MCF 10A (cell line): Measurements from ENCODE around the gene OBP2A. TPM values are rescaled to one million over a fixed set of nuclear protein-coding genes. Genes with fewer than 3 reads are reported as not detected.

ENCODE experiments used
- BruUV-seq: library from RNA; stranded (reverse); fragments of 400-500 nt; replicated peaks from 2 replicates; lab custom pipeline; 2021; lab: Mats Ljungman, UMichigan
- CTCF ChIA-PET: fragments of 300-600 bp; sonication (Branson Sonifier 250); formaldehyde crosslinking; extraction: SDS; loops from one replicate; lab custom pipeline; 2021; ENCODE audit warnings: antibody characterized with exemption, inconsistent platforms; lab: Yijun Ruan, JAX
- POLR2A ChIA-PET: fragments of 300-600, 350-650 bp; sonication (Branson Sonifier 250); formaldehyde crosslinking; extraction: SDS; loops from one replicate; lab custom pipeline; 2020; ENCODE audit warnings: antibody characterized with exemption, inconsistent platforms; lab: Yijun Ruan, JAX
- DNase-seq: peaks from one replicate; pipeline ENCODE4 v3.0.0-alpha.2; 2018; ENCODE audit not compliant: unreplicated experiment
- H3K27ac Mint-ChIP-seq: one replicate; pipeline ENCODE4 v1.8.0; 2022; ENCODE audit warnings: mild to moderate bottlenecking, low read depth, mixed read lengths; ENCODE audit not compliant: unreplicated experiment
- H3K27me3 Mint-ChIP-seq: one replicate; pipeline ENCODE4 v1.8.0; 2022; ENCODE audit warnings: mixed read lengths; ENCODE audit not compliant: insufficient read depth, unreplicated experiment
- H3K36me3 Mint-ChIP-seq: one replicate; pipeline ENCODE4 v1.8.0; 2022; ENCODE audit warnings: mild to moderate bottlenecking, moderate library complexity, mixed read lengths; ENCODE audit not compliant: insufficient read depth, unreplicated experiment
- H3K4me1 Mint-ChIP-seq: one replicate; pipeline ENCODE4 v1.8.0; 2022; ENCODE audit warnings: mixed read lengths; ENCODE audit not compliant: insufficient read depth, unreplicated experiment
- H3K4me3 Mint-ChIP-seq: one replicate; pipeline ENCODE4 v1.8.0; 2022; ENCODE audit warnings: mild to moderate bottlenecking, moderate library complexity, mixed read lengths; ENCODE audit not compliant: unreplicated experiment
- H3K9me3 Mint-ChIP-seq: one replicate; pipeline ENCODE4 v1.8.0; 2022; ENCODE audit warnings: mixed read lengths; ENCODE audit not compliant: unreplicated experiment
- intact Hi-C: fragments of 100-400 bp; cut with micrococcal nuclease; formaldehyde crosslinking; loops from 2 replicates; pipeline ENCODE4 v1.14.1; 2022
- total RNA-seq: library from RNA; stranded (reverse); gene quantifications from 2 replicates; pipeline ENCODE4 v1.2.3, GENCODE V29; 2022
- TF ChIP-seq, protein P1 (sequence below): fragments of 200-600 bp; IDR thresholded peaks from one replicate; pipeline ENCODE4 v1.8.0; 2022; ENCODE audit warnings: antibody characterized with exemption, mild to moderate bottlenecking; ENCODE audit not compliant: unreplicated experiment

Gene OBP2A
- total RNA-seq, 1 experiment from 2014 or later: not detected

DNA sequence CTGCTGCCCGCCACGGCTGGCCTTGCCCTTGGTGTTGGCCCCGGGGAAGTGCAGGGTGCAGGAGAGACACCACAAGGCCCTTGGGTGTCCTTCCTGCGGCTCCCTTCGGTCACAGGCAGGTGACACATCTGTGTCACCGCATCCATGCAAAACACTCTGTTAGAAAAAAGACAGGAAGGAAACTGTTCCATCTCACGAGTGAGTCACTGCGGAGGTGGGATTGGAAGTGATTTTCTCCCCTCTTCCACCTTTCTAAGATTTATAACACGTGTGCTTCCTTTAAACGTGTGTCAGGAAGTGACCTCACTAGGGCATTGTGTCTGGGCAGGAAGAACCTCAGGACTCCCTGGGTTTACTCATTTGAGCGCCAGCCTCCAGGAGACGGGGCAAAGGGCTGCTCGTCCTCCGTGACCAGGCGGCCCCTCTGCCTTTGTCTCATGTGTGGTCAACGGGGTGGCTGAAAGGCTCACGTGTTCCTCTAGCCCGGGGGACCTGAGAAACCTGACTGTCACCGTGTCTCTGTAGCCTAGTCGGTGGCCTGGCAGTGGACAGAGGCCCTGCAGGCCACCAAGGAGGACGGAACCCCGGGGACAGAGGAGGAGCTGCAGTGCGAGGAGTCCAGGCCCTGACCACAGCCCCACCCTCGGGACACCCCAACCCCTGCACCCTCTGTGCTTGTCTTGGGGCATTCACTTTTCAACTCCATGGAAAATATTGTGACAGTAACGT lies 29.6 kb upstream of the OBP2A start:
- H3K27me3 Mint-ChIP-seq: peaks cover 28% of the 10 kb centered on the region
- POLR2A ChIA-PET: no interaction called here

DNA sequence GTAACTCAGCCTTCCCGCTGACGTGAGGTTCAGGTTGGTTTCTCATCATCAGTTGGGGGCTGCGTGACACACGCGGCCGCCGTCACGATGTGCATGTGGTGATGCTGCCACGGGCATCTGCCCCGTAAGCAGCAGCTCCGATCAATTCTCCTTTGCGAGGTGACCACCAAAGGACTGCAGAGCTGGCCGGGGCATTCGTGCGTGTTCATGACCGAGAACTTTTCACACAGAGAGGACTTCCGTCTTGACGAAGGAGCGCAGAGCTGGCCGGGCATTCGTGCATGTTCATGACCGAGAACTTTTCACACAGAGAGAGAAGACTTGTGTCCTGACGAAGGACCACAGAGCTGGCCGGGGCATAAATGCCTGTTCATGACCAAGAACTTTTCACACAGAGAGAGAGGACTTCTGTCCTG lies 28.5 kb upstream of the OBP2A start:
- ChIA-PET CTCF (no interaction called here), POLR2A (no interaction called here)
- intact Hi-C loops: no loop called here
- TF ChIP-seq, protein P1, sequence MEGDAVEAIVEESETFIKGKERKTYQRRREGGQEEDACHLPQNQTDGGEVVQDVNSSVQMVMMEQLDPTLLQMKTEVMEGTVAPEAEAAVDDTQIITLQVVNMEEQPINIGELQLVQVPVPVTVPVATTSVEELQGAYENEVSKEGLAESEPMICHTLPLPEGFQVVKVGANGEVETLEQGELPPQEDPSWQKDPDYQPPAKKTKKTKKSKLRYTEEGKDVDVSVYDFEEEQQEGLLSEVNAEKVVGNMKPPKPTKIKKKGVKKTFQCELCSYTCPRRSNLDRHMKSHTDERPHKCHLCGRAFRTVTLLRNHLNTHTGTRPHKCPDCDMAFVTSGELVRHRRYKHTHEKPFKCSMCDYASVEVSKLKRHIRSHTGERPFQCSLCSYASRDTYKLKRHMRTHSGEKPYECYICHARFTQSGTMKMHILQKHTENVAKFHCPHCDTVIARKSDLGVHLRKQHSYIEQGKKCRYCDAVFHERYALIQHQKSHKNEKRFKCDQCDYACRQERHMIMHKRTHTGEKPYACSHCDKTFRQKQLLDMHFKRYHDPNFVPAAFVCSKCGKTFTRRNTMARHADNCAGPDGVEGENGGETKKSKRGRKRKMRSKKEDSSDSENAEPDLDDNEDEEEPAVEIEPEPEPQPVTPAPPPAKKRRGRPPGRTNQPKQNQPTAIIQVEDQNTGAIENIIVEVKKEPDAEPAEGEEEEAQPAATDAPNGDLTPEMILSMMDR: no peak
- peaks cover 28% of the 10 kb centered on the region for H3K27me3 Mint-ChIP-seq
- DNase-seq: no peak
- no TSS peak for BruUV-seq
- H3K9me3 Mint-ChIP-seq: no peaks in the 10 kb centered on the region
- no peak overlapping the region for H3K4me3 Mint-ChIP-seq
- H3K27ac Mint-ChIP-seq: no peak overlapping the region
- no peaks in the 10 kb centered on the region for H3K36me3 Mint-ChIP-seq
- peaks cover 5% of the 10 kb centered on the region for H3K4me1 Mint-ChIP-seq

More for the DNA sequence above, 29.6 kb upstream of the OBP2A start:
- CTCF ChIA-PET: interaction anchor here (0.6 kb wide), 1 partner anchor 86 kb away, joined by 4 read pairs; no protein-coding TSS in a partner anchor
- intact Hi-C loops: no loop called here
- BruUV-seq: no TSS peak
- TF ChIP-seq, protein P1: no peak
- Mint-ChIP-seq H3K4me1 (peaks cover 7% of the 10 kb centered on the region), H3K4me3 (no peak overlapping the region), H3K36me3 (no peaks in the 10 kb centered on the region), H3K27ac (no peak overlapping the region), H3K9me3 (no peaks in the 10 kb centered on the region)
- DNase-seq: no peak

DNA sequence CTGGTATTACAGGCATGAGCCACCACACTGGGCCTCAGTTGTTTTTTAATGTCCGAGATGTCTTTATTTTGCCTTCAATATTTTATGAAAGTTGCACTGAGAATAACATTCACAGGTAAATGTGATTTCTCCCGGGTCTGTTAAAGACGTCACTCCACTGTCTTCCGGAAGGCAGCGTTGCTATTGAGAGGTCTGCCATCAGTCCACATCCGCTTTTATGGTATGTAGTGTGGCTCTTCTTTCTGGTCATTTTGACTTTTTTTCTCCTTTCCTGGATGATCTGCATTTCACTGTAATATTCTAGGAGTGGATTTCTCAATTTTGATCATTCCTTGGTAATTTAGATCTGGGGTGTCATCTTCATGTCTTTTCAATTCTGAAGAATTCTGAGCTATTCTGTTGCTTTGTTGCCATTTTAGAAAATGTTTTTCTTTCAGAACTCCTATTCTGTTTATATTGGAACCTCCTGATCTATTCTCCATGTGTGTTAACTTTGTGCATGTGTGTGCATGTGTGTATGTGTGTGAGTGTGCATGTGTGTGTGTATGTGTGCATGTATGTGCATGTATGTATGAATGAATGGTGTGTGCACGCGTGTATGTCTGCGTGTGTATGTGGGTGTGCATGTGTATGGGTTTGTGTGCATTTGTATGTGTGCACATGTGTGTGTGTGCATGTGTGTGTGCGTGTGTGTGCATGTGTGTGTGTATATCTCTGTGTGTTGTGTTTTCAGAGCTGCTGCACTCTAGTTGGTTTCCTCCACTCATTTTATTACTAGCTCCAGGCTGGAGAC lies 26.6 kb upstream of the OBP2A start:
- Mint-ChIP-seq H3K4me1 (no peaks in the 10 kb centered on the region), H3K27ac (no peak overlapping the region), H3K27me3 (peaks cover 28% of the 10 kb centered on the region), H3K36me3 (no peaks in the 10 kb centered on the region), H3K9me3 (no peaks in the 10 kb centered on the region), H3K4me3 (no peak overlapping the region)
- no TSS peak for BruUV-seq
- CTCF ChIA-PET: no interaction called here
- POLR2A ChIA-PET: no interaction called here
- TF ChIP-seq, protein P1: no peak
- intact Hi-C loops: no loop called here
- DNase-seq: no peak

DNA sequence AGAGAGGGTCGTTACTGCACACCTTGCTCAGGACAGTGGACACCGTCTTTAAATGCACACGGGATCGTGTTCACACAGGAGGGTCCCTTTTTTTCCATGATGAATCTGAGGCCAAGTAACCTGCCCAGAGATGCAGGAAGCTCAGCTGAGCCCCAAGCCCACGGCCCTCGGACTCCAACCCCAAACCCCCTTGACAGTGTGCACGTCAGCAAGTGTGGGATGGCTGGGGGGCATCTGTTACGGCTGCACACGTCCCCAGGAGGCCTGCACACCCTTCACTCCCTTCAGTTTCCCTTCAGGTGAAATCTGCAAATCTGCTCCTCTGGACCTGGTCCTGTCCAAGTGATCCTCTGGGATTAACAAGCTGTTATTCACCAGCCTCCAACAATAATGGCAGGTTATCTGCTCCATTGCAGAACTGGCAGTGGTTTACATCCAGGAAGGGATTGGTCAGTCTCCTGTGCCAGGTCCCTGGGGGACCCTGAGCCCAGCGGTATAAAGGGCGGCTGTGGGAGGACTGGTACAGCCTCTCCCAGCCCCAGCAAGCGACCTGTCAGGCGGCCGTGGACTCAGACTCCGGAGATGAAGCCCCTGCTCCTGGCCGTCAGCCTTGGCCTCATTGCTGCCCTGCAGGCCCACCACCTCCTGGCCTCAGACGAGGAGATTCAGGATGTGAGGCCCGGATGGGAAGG lies 24.9 kb upstream of the OBP2A start, which contains the start of gene LCN1:
Gene LCN1, plus strand, starts transcription at position 525 of the 692 bp plus-strand sequence. Its CDS starts 58 bp downstream, at position 583.
- Mint-ChIP-seq H3K9me3 (no peaks in the 10 kb centered on the region), H3K36me3 (no peaks in the 10 kb centered on the region), H3K4me1 (no peaks in the 10 kb centered on the region), H3K27me3 (peaks cover 28% of the 10 kb centered on the region), H3K27ac (no peak within 1 kb of the TSS), H3K4me3 (no peak within 1 kb of the TSS)
- BruUV-seq: no TSS peak
- ChIA-PET CTCF (interaction anchor here (0.5 kb wide), 1 partner anchor 17 kb away, joined by 3 read pairs; no protein-coding TSS in a partner anchor), POLR2A (no interaction called here)
- intact Hi-C loops: no loop called here
- TF ChIP-seq, protein P1: no peak
- no peak for DNase-seq
